Vagina (tissue), 2 donors: ENCODE measurements around the gene CFDP1. TPM values are rescaled to one million over a fixed set of nuclear protein-coding genes. Genes with fewer than 3 reads are reported as not detected.

Source experiments
- DNase-seq, 2 donors: peaks; one replicate each; pipeline ENCODE4 v3.0.0-alpha.2; 2017; ENCODE audit errors: extremely low spot score in 2 of 2
- H3K27ac ChIP-seq: fragments of 200-600 bp; sonication (generic); one replicate; pipeline ENCODE4 v1.5.1; 2019
- H3K27me3 ChIP-seq: fragments of 200-600 bp; sonication (generic); one replicate; pipeline ENCODE4 v1.5.1; 2019
- H3K36me3 ChIP-seq, 2 donors: fragments of 200-600 bp; sonication (generic); one replicate each; pipeline ENCODE4 v1.5.1; 2017 to 2019
- H3K4me1 ChIP-seq: fragments of 200-600 bp; sonication (generic); one replicate; pipeline ENCODE4 v1.5.1; 2019
- H3K4me3 ChIP-seq, 2 donors: fragments of 200-600 bp; sonication (generic); 1 replicate in 1 of 2; 2 replicates in 1 of 2; pipeline ENCODE4 v1.5.1; 2016 to 2019
- H3K9me3 ChIP-seq: fragments of 200-600 bp; sonication (generic); one replicate; pipeline ENCODE4 v1.5.1; 2019
- POLR2A ChIP-seq, 2 donors: fragments of 450-650 bp; IDR thresholded peaks; one replicate each; pipeline ENCODE4 v1.6.1; 2017; ENCODE audit warnings: antibody characterized with exemption in 2 of 2, mild to moderate bottlenecking in 2 of 2, moderate library complexity in 2 of 2
- POLR2AphosphoS5 ChIP-seq, 2 donors: sonication (generic); formaldehyde crosslinking; IDR thresholded peaks; one replicate each; pipeline ENCODE4 v1.9.0; 2017; ENCODE audit warnings: antibody characterized with exemption in 2 of 2, mild to moderate bottlenecking in 2 of 2, low read depth in 1 of 2; ENCODE audit not compliant: insufficient read depth in 1 of 2
- intact Hi-C: fragments of 100-400 bp; cut with DNase I; formaldehyde crosslinking; loops from one replicate; pipeline ENCODE4 v1.15.1; 2023
- total RNA-seq: library from RNA; depleted of rRNA; stranded (reverse); fragments of >200 nt; gene quantifications from one replicate; pipeline ENCODE4 v1.2.3, GENCODE V29; 2016
- TF ChIP-seq, protein P1 (sequence below), 3 experiments: fragments of 450-650 bp in 2 of 3; fragments of 200-600 bp in 1 of 3; sonication (generic) in 1 of 3; IDR thresholded peaks; one replicate each; pipeline ENCODE4 v1.5.1; 2017 to 2019; ENCODE audit warnings: antibody characterized with exemption in 3 of 3, mild to moderate bottlenecking in 2 of 3, moderate library complexity in 2 of 3

Gene CFDP1
- total RNA-seq, 1 donor from 2014 or later, result 45.7 TPM

DNA sequence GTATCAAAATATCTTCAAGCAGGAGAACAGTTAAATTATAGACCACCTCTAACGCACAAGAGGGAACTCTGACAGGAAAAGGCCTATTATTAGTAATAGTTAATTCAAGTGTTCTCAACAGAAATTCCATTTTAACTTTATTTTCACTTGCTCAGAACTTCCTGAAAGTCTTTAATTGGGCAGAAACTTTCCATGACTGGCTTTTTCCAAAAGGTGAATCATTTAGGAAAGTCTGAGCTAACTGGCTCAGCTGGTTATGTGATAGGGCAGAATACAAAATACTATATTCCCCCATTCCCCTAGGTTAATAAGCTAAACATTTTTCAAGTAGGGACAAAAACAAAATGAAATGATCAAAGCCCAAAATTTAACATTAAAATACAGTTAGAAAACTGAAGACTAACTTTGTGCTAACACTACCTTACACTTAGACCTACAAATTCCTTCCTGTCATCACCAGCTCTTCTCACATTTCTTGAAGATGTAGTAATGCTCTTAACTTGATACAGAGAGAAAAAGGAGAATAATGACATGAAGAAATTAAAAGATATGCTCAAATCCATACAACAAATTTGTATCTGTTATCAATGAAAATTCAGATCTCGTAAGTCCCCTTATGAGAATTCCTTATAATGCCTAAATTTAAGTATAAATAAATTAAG lies 31.0 kb downstream of the CFDP1 start:
- no peaks in the 10 kb centered on the region for H3K9me3 ChIP-seq
- intact Hi-C loops, result loop anchor here (10.0 kb wide), 1 partner anchor 207 kb away; no protein-coding TSS in a partner anchor
- peak overlapping the region; percentile 76 for H3K27ac ChIP-seq
- TF ChIP-seq, protein P1, sequence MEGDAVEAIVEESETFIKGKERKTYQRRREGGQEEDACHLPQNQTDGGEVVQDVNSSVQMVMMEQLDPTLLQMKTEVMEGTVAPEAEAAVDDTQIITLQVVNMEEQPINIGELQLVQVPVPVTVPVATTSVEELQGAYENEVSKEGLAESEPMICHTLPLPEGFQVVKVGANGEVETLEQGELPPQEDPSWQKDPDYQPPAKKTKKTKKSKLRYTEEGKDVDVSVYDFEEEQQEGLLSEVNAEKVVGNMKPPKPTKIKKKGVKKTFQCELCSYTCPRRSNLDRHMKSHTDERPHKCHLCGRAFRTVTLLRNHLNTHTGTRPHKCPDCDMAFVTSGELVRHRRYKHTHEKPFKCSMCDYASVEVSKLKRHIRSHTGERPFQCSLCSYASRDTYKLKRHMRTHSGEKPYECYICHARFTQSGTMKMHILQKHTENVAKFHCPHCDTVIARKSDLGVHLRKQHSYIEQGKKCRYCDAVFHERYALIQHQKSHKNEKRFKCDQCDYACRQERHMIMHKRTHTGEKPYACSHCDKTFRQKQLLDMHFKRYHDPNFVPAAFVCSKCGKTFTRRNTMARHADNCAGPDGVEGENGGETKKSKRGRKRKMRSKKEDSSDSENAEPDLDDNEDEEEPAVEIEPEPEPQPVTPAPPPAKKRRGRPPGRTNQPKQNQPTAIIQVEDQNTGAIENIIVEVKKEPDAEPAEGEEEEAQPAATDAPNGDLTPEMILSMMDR (IDR thresholded peaks at IDR 0.05), result no peak
- TF ChIP-seq POLR2AphosphoS5 (IDR thresholded peaks at IDR 0.05; ENCODE audit: insufficient read depth in 1 of 2, low read depth in 1 of 2) (peak; percentile 14 to 87), POLR2A (IDR thresholded peaks at IDR 0.05) (no peak)
- no peak for DNase-seq
- H3K36me3 ChIP-seq, result peaks cover 0 to 5% of the 10 kb centered on the region in 2 donors
- no peak overlapping the region for H3K4me3 ChIP-seq
- no peaks in the 10 kb centered on the region for H3K27me3 ChIP-seq
- peaks cover 18% of the 10 kb centered on the region for H3K4me1 ChIP-seq

DNA sequence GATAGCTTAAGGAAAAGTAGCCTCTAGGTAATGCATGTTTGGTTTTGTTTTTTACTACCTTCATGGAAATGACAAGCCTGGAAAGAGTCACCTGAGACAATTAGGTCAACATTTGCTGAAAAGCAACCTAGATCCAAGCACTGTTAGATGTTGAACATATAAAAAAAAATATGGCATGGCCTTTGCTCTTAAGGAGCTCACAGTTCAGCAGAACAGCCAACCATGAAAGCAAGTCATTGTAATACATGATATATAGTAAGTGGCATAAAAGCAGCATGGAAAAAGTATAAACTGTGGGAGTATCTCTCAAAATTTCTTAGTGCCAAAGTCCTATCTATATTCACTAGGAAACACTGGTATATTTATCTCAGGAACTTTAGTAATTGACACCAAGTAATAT lies 31.6 kb downstream of the CFDP1 start:
- no peak for TF ChIP-seq POLR2A (IDR thresholded peaks at IDR 0.05)
- TF ChIP-seq, protein P1 (IDR thresholded peaks at IDR 0.05), result no peak
- TF ChIP-seq POLR2AphosphoS5 (IDR thresholded peaks at IDR 0.05; ENCODE audit: insufficient read depth in 1 of 2, low read depth in 1 of 2), result no peak
- Histone ChIP-seq H3K27me3 (no peaks in the 10 kb centered on the region), H3K36me3 (peaks cover 0 to 5% of the 10 kb centered on the region in 2 donors), H3K9me3 (no peaks in the 10 kb centered on the region), H3K4me1 (peaks cover 18% of the 10 kb centered on the region), H3K4me3 (no peak overlapping the region), H3K27ac (peak overlapping the region; percentile 76)
- intact Hi-C loops, result loop anchor here (10.0 kb wide), 1 partner anchor 207 kb away; no protein-coding TSS in a partner anchor
- no peak for DNase-seq

DNA sequence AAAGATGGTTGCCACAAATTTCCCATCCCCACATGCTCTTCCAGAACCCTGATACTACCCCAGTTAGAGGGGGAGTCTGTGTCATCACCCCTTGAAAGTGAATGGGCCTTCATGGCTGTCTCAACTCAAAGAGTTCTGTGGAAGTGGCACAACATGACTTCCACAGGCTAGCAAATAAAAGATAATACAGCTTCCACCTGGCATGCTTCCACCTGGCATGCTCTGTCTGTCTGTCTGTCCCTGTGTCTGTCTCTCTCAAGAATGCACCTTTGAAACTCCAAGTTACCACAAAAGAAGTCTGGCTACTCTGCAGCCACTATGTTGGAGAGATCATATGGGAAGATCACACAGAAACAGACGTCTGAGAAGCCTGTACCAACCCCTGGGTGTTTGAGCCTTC lies 35.0 kb downstream of the CFDP1 start:
- peaks cover 0 to 7% of the 10 kb centered on the region in 2 donors for H3K36me3 ChIP-seq
- H3K27ac ChIP-seq, result no peak overlapping the region
- no peaks in the 10 kb centered on the region for H3K9me3 ChIP-seq
- intact Hi-C loops, result no loop called here
- H3K27me3 ChIP-seq, result no peaks in the 10 kb centered on the region
- no peak overlapping the region for H3K4me3 ChIP-seq
- peaks cover 18% of the 10 kb centered on the region for H3K4me1 ChIP-seq
- TF ChIP-seq, protein P1 (IDR thresholded peaks at IDR 0.05), result no peak
- no peak for TF ChIP-seq POLR2AphosphoS5 (IDR thresholded peaks at IDR 0.05; ENCODE audit: insufficient read depth in 1 of 2, low read depth in 1 of 2)
- TF ChIP-seq POLR2A (IDR thresholded peaks at IDR 0.05), result no peak
- no peak for DNase-seq

DNA sequence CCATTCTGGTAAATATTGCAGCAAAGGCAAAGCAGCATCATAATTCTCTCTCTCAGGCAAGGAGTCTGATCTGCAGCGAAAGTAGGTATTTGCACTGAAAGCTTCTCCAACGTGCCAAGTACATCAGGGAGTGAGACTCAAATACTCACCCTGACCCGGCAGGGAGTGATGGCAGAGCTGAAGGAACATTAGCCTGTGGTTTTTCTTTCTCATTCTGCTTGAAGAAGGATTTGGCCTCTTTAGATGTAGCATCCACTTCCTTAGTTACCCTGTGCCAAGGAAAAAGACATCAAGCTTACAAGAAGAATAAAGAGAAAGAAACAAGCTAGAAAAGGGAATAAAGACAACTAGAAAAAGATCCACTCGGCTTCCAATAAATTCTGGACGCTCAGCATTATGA lies 38.4 kb downstream of the CFDP1 start:
- H3K4me3 ChIP-seq, result no peak overlapping the region
- no peaks in the 10 kb centered on the region for H3K4me1 ChIP-seq
- no peak overlapping the region for H3K27ac ChIP-seq
- TF ChIP-seq, protein P1 (IDR thresholded peaks at IDR 0.05), result no peak
- TF ChIP-seq POLR2A (IDR thresholded peaks at IDR 0.05) (no peak), POLR2AphosphoS5 (IDR thresholded peaks at IDR 0.05; ENCODE audit: insufficient read depth in 1 of 2, low read depth in 1 of 2) (no peak)
- intact Hi-C loops, result no loop called here
- no peaks in the 10 kb centered on the region for H3K27me3 ChIP-seq
- no peaks in the 10 kb centered on the region for H3K9me3 ChIP-seq
- H3K36me3 ChIP-seq, result peaks cover 0 to 33% of the 10 kb centered on the region in 2 donors
- DNase-seq, result no peak

DNA sequence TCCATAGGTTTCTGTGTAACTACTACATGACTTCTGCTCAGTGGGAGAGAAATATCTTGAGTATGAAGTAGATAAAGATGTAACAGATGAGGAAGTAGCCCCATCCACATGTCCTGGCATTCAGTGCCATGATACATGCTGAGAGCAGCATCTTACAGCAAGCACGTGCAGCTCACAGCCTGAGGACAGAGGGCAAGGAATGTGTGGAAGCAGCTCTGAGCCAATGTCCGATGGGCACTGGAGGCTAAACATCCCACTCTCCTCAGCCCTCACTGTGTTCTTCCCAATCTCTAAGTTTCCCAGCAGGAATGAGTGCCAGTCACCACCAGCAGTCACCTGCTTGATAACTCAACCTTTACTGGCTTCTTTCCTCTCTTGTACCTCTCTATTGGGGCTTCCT lies 40.4 kb downstream of the CFDP1 start:
- no peak overlapping the region for H3K27ac ChIP-seq
- H3K4me3 ChIP-seq, result no peak overlapping the region
- H3K27me3 ChIP-seq, result no peaks in the 10 kb centered on the region
- no peak for TF ChIP-seq POLR2AphosphoS5 (IDR thresholded peaks at IDR 0.05; ENCODE audit: insufficient read depth in 1 of 2, low read depth in 1 of 2)
- peaks cover 13% of the 10 kb centered on the region for H3K4me1 ChIP-seq
- intact Hi-C loops, result no loop called here
- DNase-seq, result no peak
- no peaks in the 10 kb centered on the region for H3K9me3 ChIP-seq
- H3K36me3 ChIP-seq, result peaks cover 0 to 33% of the 10 kb centered on the region in 2 donors
